Small intestine (tissue), 7 donors: ENCODE measurements around the gene ATP6V0A4. TPM values are rescaled to one million over a fixed set of nuclear protein-coding genes. Genes with fewer than 3 reads are reported as not detected.

ENCODE experiments used
- DNase-seq, 2 donors: peaks; one replicate each; pipeline versions ENCODE4 v3.0.0 to v3.0.0-alpha.2; 2013
- FAIRE-seq: peaks from 2 replicates; lab custom pipeline; 2012; peaks lifted over from hg19 to GRCh38; lab: Jason Lieb, UNC
- H3K27ac ChIP-seq, 3 donors: one replicate each; pipeline ENCODE4 v1.5.1; 2013; ENCODE audit warnings: low read length in 2 of 3, mild to moderate bottlenecking in 2 of 3, control low read depth in 1 of 3, inconsistent platforms in 1 of 3, low read depth in 1 of 3, moderate library complexity in 1 of 3
- H3K27me3 ChIP-seq, 3 donors: one replicate each; pipeline ENCODE4 v1.6.1; 2013; ENCODE audit warnings: low read length in 3 of 3, inconsistent platforms in 1 of 3; ENCODE audit not compliant: control insufficient read depth in 3 of 3, insufficient read depth in 3 of 3
- H3K36me3 ChIP-seq, 3 donors: one replicate each; pipeline ENCODE4 v1.6.1; 2013; ENCODE audit warnings: low read length in 3 of 3, inconsistent platforms in 1 of 3, low read depth in 1 of 3, mild to moderate bottlenecking in 1 of 3, moderate library complexity in 1 of 3; ENCODE audit not compliant: control insufficient read depth in 3 of 3, insufficient read depth in 2 of 3
- H3K4me1 ChIP-seq, 3 donors: one replicate each; pipeline ENCODE4 v1.6.1; 2013; ENCODE audit warnings: low read length in 2 of 3, inconsistent platforms in 1 of 3, low read depth in 1 of 3, mild to moderate bottlenecking in 1 of 3, moderate library complexity in 1 of 3; ENCODE audit not compliant: control insufficient read depth in 3 of 3, insufficient read depth in 2 of 3
- H3K4me3 ChIP-seq, 3 donors: one replicate each; pipeline ENCODE4 v1.5.1; 2013; ENCODE audit warnings: low read length in 3 of 3, control low read depth in 1 of 3, inconsistent platforms in 1 of 3, low read depth in 1 of 3, mild to moderate bottlenecking in 1 of 3, moderate library complexity in 1 of 3
- H3K9me3 ChIP-seq, 2 donors: one replicate each; pipeline ENCODE4 v1.6.1; 2013; ENCODE audit warnings: low read depth in 1 of 2, low read length in 1 of 2; ENCODE audit not compliant: control insufficient read depth in 2 of 2, insufficient read depth in 1 of 2
- WGBS, 3 donors: extraction: QIAGEN DNeasy Blood & Tissue Kit; methylation state at CpG; one replicate each; pipeline ENCODE4 v1.1.7; 2013; 5-methylcytosine and 5-hydroxymethylcytosine counted together
- polyA plus RNA-seq, 4 donors: library from polyadenylated mRNA; stranded (reverse) in 3 of 4; unstranded in 1 of 4; fragments of 200-250 nt in 3 of 4; fragments of 120-200 nt in 1 of 4; gene quantifications; one replicate each; pipeline versions ENCODE4 v1.2.1 to v1.2.3, GENCODE V29; 2013
- donor health status: healthy with polysubstance abuse.
- donor health status: control.
- donor health status: control.
- donor health status: Bipolar disorder and iron deficiency.
- donor health status: healthy.

ATP6V0A4 gene
- polyA plus RNA-seq, 4 donors: 0.06 TPM; not detected in 3

- DNase-seq: no peak
- Histone ChIP-seq H3K9me3 (peaks cover 0 to 14% of the 10 kb centered on the region in 2 donors), H3K27ac (no peak overlapping the region), H3K4me3 (no peak overlapping the region), H3K27me3 (no peaks in the 10 kb centered on the region), H3K36me3 (no peaks in the 10 kb centered on the region), H3K4me1 (no peaks in the 10 kb centered on the region)
- FAIRE-seq: no peak
- WGBS, 3 donors: 91 to 92% (median 92%) methylated on average over 2 of the region's 2 CpGs
These were observed 141.0 kb downstream of the ATP6V0A4 start for GRCh38 chr7:138656952-138657351.

Other genes starting within 250 kb of the ATP6V0A4 start
- gene SVOPL, start 96.8 kb downstream of the ATP6V0A4 start, polyA plus RNA-seq: 1 to 10 TPM in 1 of 4 donors, under 1 TPM in 1, not detected in 2; 0.10 to 7.6 TPM
- gene TMEM213, start 202 bp downstream of the ATP6V0A4 start, polyA plus RNA-seq: under 1 TPM in 2 of 4 donors, not detected in 2; 0.01 to 0.07 TPM
- 1 to 10 TPM in 2 of 4 donors, under 1 TPM in 2; under 0.01 to 2.7 (median 1.2) TPM for gene KIAA1549, start 183.2 kb upstream of the ATP6V0A4 start, polyA plus RNA-seq
- gene ZC3HAV1L, start 237.8 kb upstream of the ATP6V0A4 start, polyA plus RNA-seq: 10 to 100 TPM in 1 of 4 donors, 1 to 10 TPM in 1, not detected in 2; 1.7 to 10.7 TPM